ENCODE data around the gene LRRC4C. TPM values are rescaled to one million over a fixed set of nuclear protein-coding genes. Genes with fewer than 3 reads are reported as not detected.

LRRC4C gene
- total RNA-seq, 4 donors from 2014 or later = 0.19 to 1.1 TPM; not detected in 2

DNA sequence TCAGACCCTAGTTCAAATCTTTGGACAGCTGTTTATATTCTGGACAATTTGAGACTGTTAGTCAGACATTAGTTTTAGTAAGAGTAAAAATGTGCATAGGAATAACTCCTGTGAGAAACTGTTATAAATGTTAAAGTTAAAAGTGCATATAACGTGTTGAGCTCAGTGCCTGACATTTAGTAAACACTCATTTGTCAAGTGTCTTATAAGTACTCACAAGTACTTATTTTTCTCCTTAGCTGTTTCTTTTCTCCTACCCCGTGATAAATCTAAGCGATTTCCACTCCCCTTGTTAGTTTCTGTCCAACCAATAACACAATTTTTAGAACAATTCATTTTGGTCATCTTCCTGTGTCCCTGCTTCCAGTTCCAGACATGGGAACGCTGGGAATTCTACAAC is 59.3 kb downstream of the LRRC4C start:
- H3K4me3 ChIP-seq (ENCODE audit: low read depth, poor library complexity, severe bottlenecking) = no peak overlapping the region
- no peak for DNase-seq (ENCODE audit: low spot score in 2 of 2)
- no peak for TF ChIP-seq POLR2A (IDR thresholded peaks at IDR 0.05)
- TF ChIP-seq, protein P1, sequence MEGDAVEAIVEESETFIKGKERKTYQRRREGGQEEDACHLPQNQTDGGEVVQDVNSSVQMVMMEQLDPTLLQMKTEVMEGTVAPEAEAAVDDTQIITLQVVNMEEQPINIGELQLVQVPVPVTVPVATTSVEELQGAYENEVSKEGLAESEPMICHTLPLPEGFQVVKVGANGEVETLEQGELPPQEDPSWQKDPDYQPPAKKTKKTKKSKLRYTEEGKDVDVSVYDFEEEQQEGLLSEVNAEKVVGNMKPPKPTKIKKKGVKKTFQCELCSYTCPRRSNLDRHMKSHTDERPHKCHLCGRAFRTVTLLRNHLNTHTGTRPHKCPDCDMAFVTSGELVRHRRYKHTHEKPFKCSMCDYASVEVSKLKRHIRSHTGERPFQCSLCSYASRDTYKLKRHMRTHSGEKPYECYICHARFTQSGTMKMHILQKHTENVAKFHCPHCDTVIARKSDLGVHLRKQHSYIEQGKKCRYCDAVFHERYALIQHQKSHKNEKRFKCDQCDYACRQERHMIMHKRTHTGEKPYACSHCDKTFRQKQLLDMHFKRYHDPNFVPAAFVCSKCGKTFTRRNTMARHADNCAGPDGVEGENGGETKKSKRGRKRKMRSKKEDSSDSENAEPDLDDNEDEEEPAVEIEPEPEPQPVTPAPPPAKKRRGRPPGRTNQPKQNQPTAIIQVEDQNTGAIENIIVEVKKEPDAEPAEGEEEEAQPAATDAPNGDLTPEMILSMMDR (IDR thresholded peaks at IDR 0.05) = no peak
- intact Hi-C loops (cut with DNase I; ENCODE audit: low total_unique reads) = no loop called here
- WGBS, 2 donors = 51 to 54% methylated on average over 4 of the region's 4 CpGs

DNA sequence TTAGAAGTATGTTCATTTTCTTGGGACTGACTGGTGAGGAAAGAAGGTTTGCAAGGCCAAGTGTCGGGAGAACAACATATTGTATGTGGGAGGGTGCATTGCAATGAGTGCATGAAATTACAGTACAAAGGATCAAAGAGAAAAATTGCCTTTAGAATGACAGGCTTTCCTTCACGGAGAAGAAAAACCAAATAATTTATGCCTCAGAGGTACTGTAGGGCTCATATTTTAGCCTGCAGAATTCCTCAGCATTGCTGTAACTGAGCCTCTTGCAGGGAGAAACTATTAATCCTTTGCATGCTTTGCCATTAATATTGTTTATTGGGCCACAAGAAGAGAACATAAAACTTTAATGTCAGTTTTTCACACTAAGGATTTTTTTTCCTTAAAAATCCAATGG is 60.1 kb downstream of the LRRC4C start:
- intact Hi-C loops (cut with DNase I; ENCODE audit: low total_unique reads) = no loop called here
- WGBS, 2 donors = 38 to 48% methylated on average over 2 of the region's 2 CpGs
- DNase-seq (ENCODE audit: low spot score in 2 of 2) = no peak
- H3K4me3 ChIP-seq (ENCODE audit: low read depth, poor library complexity, severe bottlenecking) = no peak overlapping the region
- TF ChIP-seq POLR2A (IDR thresholded peaks at IDR 0.05) = no peak
- TF ChIP-seq, protein P1 (IDR thresholded peaks at IDR 0.05) = no peak

DNA sequence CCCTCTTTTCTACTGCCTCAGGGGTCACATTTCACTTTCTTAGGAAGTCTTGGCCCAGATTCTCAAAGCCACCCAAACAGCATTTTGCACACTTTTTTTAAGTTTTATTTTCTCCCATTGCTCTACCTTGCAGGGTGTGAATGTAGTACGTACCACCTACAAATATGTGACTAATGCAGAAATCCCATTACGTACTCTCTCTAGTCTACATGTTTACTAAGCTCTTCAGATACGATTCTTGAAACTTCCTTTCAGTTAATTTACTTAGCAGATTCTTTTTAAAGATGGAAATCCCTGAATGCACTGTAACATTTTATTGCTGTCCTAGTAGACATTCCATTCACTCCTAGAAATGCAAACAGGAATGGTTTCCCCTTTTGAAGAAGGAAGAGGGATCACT is 61.3 kb downstream of the LRRC4C start:
- 89 to 90% methylated on average over 3 of the region's 3 CpGs for WGBS, 2 donors
- intact Hi-C loops (cut with DNase I; ENCODE audit: low total_unique reads) = no loop called here
- no peak for DNase-seq (ENCODE audit: low spot score in 2 of 2)
- no peak for TF ChIP-seq POLR2A (IDR thresholded peaks at IDR 0.05)
- TF ChIP-seq, protein P1 (IDR thresholded peaks at IDR 0.05) = no peak
- no peak overlapping the region for H3K4me3 ChIP-seq (ENCODE audit: low read depth, poor library complexity, severe bottlenecking)

DNA sequence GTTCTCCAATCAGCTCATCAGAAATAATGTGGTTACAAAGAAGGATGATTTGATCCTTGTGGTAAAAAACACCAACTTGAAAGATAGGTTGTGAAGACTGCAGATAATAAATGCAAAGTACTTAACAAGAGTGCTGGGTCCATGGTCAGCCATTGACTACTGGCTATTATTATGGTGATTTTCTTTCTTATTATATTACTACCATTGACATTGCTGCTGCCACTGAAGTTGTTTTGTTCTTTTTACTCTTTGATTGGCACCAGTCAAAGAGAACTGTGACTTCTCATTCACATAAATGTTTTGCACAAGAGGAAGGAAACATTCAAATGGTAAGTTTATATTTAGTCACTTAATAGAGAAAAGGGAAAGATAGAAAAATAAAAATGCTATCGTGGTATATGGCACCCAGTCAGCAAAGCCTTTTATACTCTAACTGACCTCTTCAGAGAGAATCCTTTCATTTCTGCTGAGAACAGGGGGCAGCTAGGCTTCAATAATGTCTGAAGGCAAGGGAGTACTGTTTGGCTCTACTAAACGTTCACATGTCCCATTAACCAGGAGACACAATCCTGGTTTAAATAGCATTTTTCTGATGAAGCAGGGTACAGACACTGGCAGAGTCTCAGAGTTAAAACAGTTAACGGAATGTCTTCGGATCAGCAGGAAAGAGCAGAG is 64.8 kb downstream of the LRRC4C start:
- H3K4me3 ChIP-seq (ENCODE audit: low read depth, poor library complexity, severe bottlenecking) = no peak overlapping the region
- DNase-seq (ENCODE audit: low spot score in 2 of 2) = no peak
- intact Hi-C loops (cut with DNase I; ENCODE audit: low total_unique reads) = no loop called here
- no peak for TF ChIP-seq POLR2A (IDR thresholded peaks at IDR 0.05)
- TF ChIP-seq, protein P1 (IDR thresholded peaks at IDR 0.05) = no peak
- 73 to 77% methylated on average over 4 of the region's 4 CpGs for WGBS, 2 donors

DNA sequence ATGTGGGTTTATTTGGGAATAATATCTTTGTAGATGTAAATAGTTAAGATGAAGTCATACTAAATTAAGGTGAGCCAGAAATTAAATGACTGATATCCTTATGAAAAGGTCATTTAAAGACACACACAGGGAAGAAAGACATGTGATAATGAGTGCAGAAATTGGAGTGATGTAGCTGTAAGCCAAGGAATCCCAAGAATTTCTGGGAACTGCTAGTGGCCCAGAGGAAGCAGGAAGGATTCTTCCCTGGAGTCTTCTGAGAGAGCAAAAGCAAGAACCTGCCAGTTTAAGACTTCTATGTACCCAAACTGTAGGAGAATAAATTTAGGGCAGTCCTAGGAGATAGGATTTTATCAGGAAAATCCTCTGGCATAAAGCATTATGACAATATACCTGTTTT is 66.9 kb downstream of the LRRC4C start:
- intact Hi-C loops (cut with DNase I; ENCODE audit: low total_unique reads) = no loop called here
- no peak overlapping the region for H3K4me3 ChIP-seq (ENCODE audit: low read depth, poor library complexity, severe bottlenecking)
- no peak for DNase-seq (ENCODE audit: low spot score in 2 of 2)
- TF ChIP-seq, protein P1 (IDR thresholded peaks at IDR 0.05) = no peak
- TF ChIP-seq POLR2A (IDR thresholded peaks at IDR 0.05) = no peak

DNA sequence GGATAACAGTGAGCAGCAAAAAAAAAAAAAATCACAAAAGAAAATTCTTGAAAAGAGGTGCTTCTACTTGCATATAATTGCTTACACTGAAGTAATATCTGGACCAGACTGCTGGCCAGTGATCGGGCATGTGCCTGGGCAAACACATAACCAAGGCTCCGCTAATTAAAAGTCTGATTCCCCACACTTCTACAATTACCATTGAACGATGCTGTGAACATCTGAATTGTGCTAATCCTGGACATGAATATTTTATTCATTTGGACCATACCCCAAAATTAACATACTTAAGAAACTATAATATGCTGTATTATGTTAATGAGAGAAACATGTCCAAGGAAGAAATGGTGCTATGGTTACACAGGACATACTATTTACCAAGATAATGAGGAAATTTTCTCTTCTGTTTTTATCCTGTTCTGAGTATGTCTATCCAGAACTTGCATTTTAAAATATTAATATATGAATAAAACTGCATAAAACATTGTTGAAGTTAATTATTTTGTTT is 69.8 kb downstream of the LRRC4C start:
- intact Hi-C loops (cut with DNase I; ENCODE audit: low total_unique reads) = no loop called here
- TF ChIP-seq, protein P1 (IDR thresholded peaks at IDR 0.05) = no peak
- no peak for TF ChIP-seq POLR2A (IDR thresholded peaks at IDR 0.05)
- H3K4me3 ChIP-seq (ENCODE audit: low read depth, poor library complexity, severe bottlenecking) = no peak overlapping the region
- DNase-seq (ENCODE audit: low spot score in 2 of 2) = no peak
- 87 to 88% methylated on average over 3 of the region's 3 CpGs for WGBS, 2 donors
